ENCODE results near the gene F5. TPM values are rescaled to one million over a fixed set of nuclear protein-coding genes. Genes with fewer than 3 reads are reported as not detected.
A peak's percentile ranks its signal among the peaks of the same experiment; 100 is the strongest.

F5 gene
- total and polyA plus RNA-seq, 2 of the 13 experiments (the other 11 are each of a cell fraction or from before 2014, with no cell fraction given) = 38.3 to 64.0 TPM

- peak; percentile 57 for TF ChIP-seq UBTF (CRISPR knock-in tag; IDR thresholded peaks at IDR 0.05)
- no peak for TF ChIP-seq MIER3 (CRISPR knock-in tag; IDR thresholded peaks at IDR 0.05; ENCODE audit: borderline replicate concordance)
- no peak for TF ChIP-seq NFRKB (IDR thresholded peaks at IDR 0.05)
- 0 out of 2 replicates have a peak, but pooled peaks have one; percentile 37 for TF ChIP-seq DMAP1 (CRISPR knock-in tag; IDR thresholded peaks at IDR 0.05)
- TF ChIP-seq, protein P1, sequence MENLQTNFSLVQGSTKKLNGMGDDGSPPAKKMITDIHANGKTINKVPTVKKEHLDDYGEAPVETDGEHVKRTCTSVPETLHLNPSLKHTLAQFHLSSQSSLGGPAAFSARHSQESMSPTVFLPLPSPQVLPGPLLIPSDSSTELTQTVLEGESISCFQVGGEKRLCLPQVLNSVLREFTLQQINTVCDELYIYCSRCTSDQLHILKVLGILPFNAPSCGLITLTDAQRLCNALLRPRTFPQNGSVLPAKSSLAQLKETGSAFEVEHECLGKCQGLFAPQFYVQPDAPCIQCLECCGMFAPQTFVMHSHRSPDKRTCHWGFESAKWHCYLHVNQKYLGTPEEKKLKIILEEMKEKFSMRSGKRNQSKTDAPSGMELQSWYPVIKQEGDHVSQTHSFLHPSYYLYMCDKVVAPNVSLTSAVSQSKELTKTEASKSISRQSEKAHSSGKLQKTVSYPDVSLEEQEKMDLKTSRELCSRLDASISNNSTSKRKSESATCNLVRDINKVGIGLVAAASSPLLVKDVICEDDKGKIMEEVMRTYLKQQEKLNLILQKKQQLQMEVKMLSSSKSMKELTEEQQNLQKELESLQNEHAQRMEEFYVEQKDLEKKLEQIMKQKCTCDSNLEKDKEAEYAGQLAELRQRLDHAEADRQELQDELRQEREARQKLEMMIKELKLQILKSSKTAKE (CRISPR knock-in tag; IDR thresholded peaks at IDR 0.05; ENCODE audit: borderline replicate concordance) = no peak
- TF ChIP-seq ZNF430 (CRISPR knock-in tag; IDR thresholded peaks at IDR 0.05) = 0 out of 2 replicates have a peak, but pooled peaks have one; percentile 27
- TF ChIP-seq ZNF142 (CRISPR knock-in tag; IDR thresholded peaks at IDR 0.05) = no peak
- 0 out of 2 replicates have a peak, but pooled peaks have one; percentile 47 for TF ChIP-seq HDAC1 (CRISPR knock-in tag; IDR thresholded peaks at IDR 0.05)
- TF ChIP-seq, protein P2, sequence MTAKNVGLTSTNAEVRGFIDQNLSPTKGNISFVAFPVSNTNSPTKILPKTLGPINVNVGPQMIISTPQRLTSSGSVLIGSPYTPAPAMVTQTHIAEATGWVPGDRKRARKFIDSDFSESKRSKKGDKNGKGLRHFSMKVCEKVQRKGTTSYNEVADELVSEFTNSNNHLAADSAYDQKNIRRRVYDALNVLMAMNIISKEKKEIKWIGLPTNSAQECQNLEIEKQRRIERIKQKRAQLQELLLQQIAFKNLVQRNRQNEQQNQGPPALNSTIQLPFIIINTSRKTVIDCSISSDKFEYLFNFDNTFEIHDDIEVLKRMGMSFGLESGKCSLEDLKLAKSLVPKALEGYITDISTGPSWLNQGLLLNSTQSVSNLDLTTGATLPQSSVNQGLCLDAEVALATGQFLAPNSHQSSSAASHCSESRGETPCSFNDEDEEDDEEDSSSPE (CRISPR knock-in tag; IDR thresholded peaks at IDR 0.05) = no peak
- TF ChIP-seq, protein P3, sequence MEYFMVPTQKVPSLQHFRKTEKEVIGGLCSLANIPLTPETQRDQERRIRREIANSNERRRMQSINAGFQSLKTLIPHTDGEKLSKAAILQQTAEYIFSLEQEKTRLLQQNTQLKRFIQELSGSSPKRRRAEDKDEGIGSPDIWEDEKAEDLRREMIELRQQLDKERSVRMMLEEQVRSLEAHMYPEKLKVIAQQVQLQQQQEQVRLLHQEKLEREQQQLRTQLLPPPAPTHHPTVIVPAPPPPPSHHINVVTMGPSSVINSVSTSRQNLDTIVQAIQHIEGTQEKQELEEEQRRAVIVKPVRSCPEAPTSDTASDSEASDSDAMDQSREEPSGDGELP (IDR thresholded peaks at IDR 0.05; ENCODE audit: borderline replicate concordance, low read depth) = 0 out of 2 replicates have a peak, but pooled peaks have one; percentile 16
- no peak for TF ChIP-seq PAX8 (CRISPR knock-in tag; IDR thresholded peaks at IDR 0.05; ENCODE audit: borderline replicate concordance)
- no peak for TF ChIP-seq LBX2 (CRISPR knock-in tag; IDR thresholded peaks at IDR 0.05; ENCODE audit: borderline replicate concordance)
- 0 out of 2 replicates have a peak, but pooled peaks have one; percentile 24 for TF ChIP-seq BCL6 (CRISPR knock-in tag; IDR thresholded peaks at IDR 0.05)
- no peak for TF ChIP-seq ZNF784 (CRISPR knock-in tag; IDR thresholded peaks at IDR 0.05; ENCODE audit: borderline replicate concordance)
These were observed 1.7 kb downstream of the F5 start (continued) for GRCh38 chr1:169584483-169585144.

All from HepG2 (cell line).